WTC11 (cell line): ENCODE data around the gene TBC1D8B. TPM values are rescaled to one million over a fixed set of nuclear protein-coding genes. Genes with fewer than 3 reads are reported as not detected.

Experiments used
- ATAC-seq: fragments of 200-7000 bp; cut with Tn5 transposase; 2 replicates; pipeline ENCODE4 v1.10.0; 2021; ENCODE audit warnings: mild to moderate bottlenecking, moderate library complexity
- CTCF ChIA-PET: fragments of 300-600 bp; sonication (Branson Sonifier 250); formaldehyde crosslinking; loops from one replicate; lab custom pipeline; 2021; ENCODE audit warnings: antibody characterized with exemption; lab: Charles Lee
- POLR2A ChIA-PET: fragments of 350-600 bp; sonication (Branson Sonifier 250); formaldehyde crosslinking; loops from one replicate; lab custom pipeline; 2021; ENCODE audit warnings: antibody characterized with exemption; lab: Charles Lee
- DNase-seq: peaks from one replicate; pipeline ENCODE4 v3.0.0; 2021; ENCODE audit warnings: low spot score
- H3K27ac Mint-ChIP-seq: 2 replicates; pipeline ENCODE4 v1.8.0; 2021; ENCODE audit warnings: mixed read lengths
- H3K27me3 Mint-ChIP-seq: 2 replicates; pipeline ENCODE4 v1.8.0; 2021; ENCODE audit warnings: low read depth, mild to moderate bottlenecking, moderate library complexity, mixed read lengths
- H3K36me3 Mint-ChIP-seq: 2 replicates; pipeline ENCODE4 v1.8.0; 2021; ENCODE audit warnings: mixed read lengths
- H3K4me1 Mint-ChIP-seq: 2 replicates; pipeline ENCODE4 v1.8.0; 2022; ENCODE audit warnings: mixed read lengths
- H3K4me3 Mint-ChIP-seq: 2 replicates; pipeline ENCODE4 v1.8.0; 2021; ENCODE audit warnings: mild to moderate bottlenecking, moderate library complexity, mixed read lengths
- H3K9me3 Mint-ChIP-seq: 2 replicates; pipeline ENCODE4 v1.8.0; 2021; ENCODE audit warnings: mixed read lengths
- CTCF ChIP-seq: fragments of 200-600 bp; IDR thresholded peaks from 2 replicates; pipeline ENCODE4 v1.8.0; 2022; ENCODE audit warnings: antibody characterized with exemption
- ETV6 ChIP-seq: sonication (generic); formaldehyde crosslinking; IDR thresholded peaks from 2 replicates; pipeline ENCODE4 v1.8.1; 2022; ENCODE audit warnings: mild to moderate bottlenecking, missing genetic modification reagents
- GABPB1 ChIP-seq: sonication (generic); formaldehyde crosslinking; IDR thresholded peaks from 2 replicates; pipeline ENCODE4 v1.8.1; 2023; ENCODE audit warnings: mild to moderate bottlenecking, missing genetic modification reagents
- HMGXB4 ChIP-seq: sonication (generic); formaldehyde crosslinking; IDR thresholded peaks from 2 replicates; pipeline ENCODE4 v1.8.1; 2023; ENCODE audit warnings: mild to moderate bottlenecking, moderate library complexity, missing genetic modification reagents
- MXD4 ChIP-seq: fragments of 250-450 bp; sonication (Bioruptor Pico); IDR thresholded peaks from 2 replicates; pipeline ENCODE4 v1.8.0; 2021; ENCODE audit warnings: mild to moderate bottlenecking, moderate library complexity, borderline replicate concordance
- NFE2L1 ChIP-seq: sonication (generic); formaldehyde crosslinking; IDR thresholded peaks from 2 replicates; pipeline ENCODE4 v1.8.1; 2023; ENCODE audit warnings: missing genetic modification reagents
- SMAD3 ChIP-seq: sonication (generic); formaldehyde crosslinking; IDR thresholded peaks from 2 replicates; pipeline ENCODE4 v1.8.0; 2022; ENCODE audit warnings: missing genetic modification reagents, mild to moderate bottlenecking, borderline replicate concordance
- TP53 ChIP-seq: sonication (generic); formaldehyde crosslinking; IDR thresholded peaks from 2 replicates; pipeline ENCODE4 v1.8.1; 2023; ENCODE audit warnings: mild to moderate bottlenecking, missing genetic modification reagents
- ZNF219 ChIP-seq: sonication (generic); formaldehyde crosslinking; IDR thresholded peaks from 2 replicates; pipeline ENCODE4 v1.8.0; 2023; ENCODE audit warnings: missing genetic modification reagents, mild to moderate bottlenecking, borderline replicate concordance
- ZNF232 ChIP-seq: sonication (generic); formaldehyde crosslinking; IDR thresholded peaks from 2 replicates; pipeline ENCODE4 v1.8.0; 2022; ENCODE audit warnings: mild to moderate bottlenecking, missing genetic modification reagents
- ZNF281 ChIP-seq: sonication (generic); formaldehyde crosslinking; IDR thresholded peaks from 2 replicates; pipeline ENCODE4 v1.8.0; 2023; ENCODE audit warnings: mild to moderate bottlenecking, missing genetic modification reagents
- ZNF317 ChIP-seq: sonication (generic); formaldehyde crosslinking; IDR thresholded peaks from 2 replicates; pipeline ENCODE4 v1.8.1; 2023; ENCODE audit warnings: low read depth, mild to moderate bottlenecking, moderate library complexity, missing genetic modification reagents, borderline replicate concordance
- ZNF671 ChIP-seq: fragments of 250-450 bp; sonication (Bioruptor Pico); IDR thresholded peaks from 2 replicates; pipeline ENCODE4 v1.8.0; 2021; ENCODE audit warnings: mild to moderate bottlenecking
- total RNA-seq: library from RNA; stranded (reverse); gene quantifications from 3 replicates; pipeline ENCODE4 v1.2.3, GENCODE V29; 2021
- TF ChIP-seq, protein P1 (sequence below): sonication (generic); formaldehyde crosslinking; IDR thresholded peaks from 2 replicates; pipeline ENCODE4 v1.8.1; 2023; ENCODE audit warnings: mild to moderate bottlenecking, missing genetic modification reagents, moderate library complexity
- TF ChIP-seq, protein P2 (sequence below): fragments of 250-450 bp; sonication (Bioruptor Pico); IDR thresholded peaks from 2 replicates; pipeline ENCODE4 v2.1.2; 2022; ENCODE audit warnings: mild to moderate bottlenecking, moderate library complexity
- TF ChIP-seq, protein P3 (sequence below): sonication (generic); formaldehyde crosslinking; conservative IDR thresholded peaks from 2 replicates; pipeline ENCODE4 v1.8.1; 2022; ENCODE audit warnings: mild to moderate bottlenecking, missing genetic modification reagents
- TF ChIP-seq, protein P4 (sequence below): sonication (generic); formaldehyde crosslinking; IDR thresholded peaks from 2 replicates; pipeline ENCODE4 v1.8.1; 2022; ENCODE audit warnings: low read depth, missing genetic modification reagents, borderline replicate concordance
- TF ChIP-seq, protein P5 (sequence below): fragments of 250-450 bp; sonication (Bioruptor Pico); IDR thresholded peaks from 2 replicates; pipeline ENCODE4 v1.9.0; 2021; ENCODE audit warnings: moderate library complexity, mild to moderate bottlenecking, inconsistent platforms, borderline replicate concordance
- TF ChIP-seq, protein P6 (sequence below): sonication (generic); formaldehyde crosslinking; IDR thresholded peaks from 2 replicates; pipeline ENCODE4 v1.8.0; 2023; ENCODE audit warnings: missing genetic modification reagents

TBC1D8B gene
- total RNA-seq, 1 experiment from 2014 or later: 6.3 TPM

- H3K4me1 Mint-ChIP-seq: peaks cover 8% of the 10 kb centered on the region
- ATAC-seq: no peak
- H3K27me3 Mint-ChIP-seq: no peaks in the 10 kb centered on the region
- no peak within 1 kb of the TSS for H3K27ac Mint-ChIP-seq
- H3K36me3 Mint-ChIP-seq: no peaks in the 10 kb centered on the region
- no peak for DNase-seq
- no peak within 1 kb of the TSS for H3K4me3 Mint-ChIP-seq
- TF ChIP-seq ETV6 (CRISPR knock-in tag): no peak
- TF ChIP-seq, protein P1, sequence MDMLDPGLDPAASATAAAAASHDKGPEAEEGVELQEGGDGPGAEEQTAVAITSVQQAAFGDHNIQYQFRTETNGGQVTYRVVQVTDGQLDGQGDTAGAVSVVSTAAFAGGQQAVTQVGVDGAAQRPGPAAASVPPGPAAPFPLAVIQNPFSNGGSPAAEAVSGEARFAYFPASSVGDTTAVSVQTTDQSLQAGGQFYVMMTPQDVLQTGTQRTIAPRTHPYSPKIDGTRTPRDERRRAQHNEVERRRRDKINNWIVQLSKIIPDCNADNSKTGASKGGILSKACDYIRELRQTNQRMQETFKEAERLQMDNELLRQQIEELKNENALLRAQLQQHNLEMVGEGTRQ (CRISPR knock-in tag): no peak
- no peak for TF ChIP-seq TP53 (CRISPR knock-in tag)
- TF ChIP-seq ZNF317 (CRISPR knock-in tag): no peak
- TF ChIP-seq, protein P2, sequence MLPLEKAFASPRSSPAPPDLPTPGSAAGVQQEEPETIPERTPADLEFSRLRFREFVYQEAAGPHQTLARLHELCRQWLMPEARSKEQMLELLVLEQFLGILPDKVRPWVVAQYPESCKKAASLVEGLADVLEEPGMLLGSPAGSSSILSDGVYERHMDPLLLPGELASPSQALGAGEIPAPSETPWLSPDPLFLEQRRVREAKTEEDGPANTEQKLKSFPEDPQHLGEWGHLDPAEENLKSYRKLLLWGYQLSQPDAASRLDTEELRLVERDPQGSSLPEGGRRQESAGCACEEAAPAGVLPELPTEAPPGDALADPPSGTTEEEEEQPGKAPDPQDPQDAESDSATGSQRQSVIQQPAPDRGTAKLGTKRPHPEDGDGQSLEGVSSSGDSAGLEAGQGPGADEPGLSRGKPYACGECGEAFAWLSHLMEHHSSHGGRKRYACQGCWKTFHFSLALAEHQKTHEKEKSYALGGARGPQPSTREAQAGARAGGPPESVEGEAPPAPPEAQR: no peak
- TF ChIP-seq, protein P3, sequence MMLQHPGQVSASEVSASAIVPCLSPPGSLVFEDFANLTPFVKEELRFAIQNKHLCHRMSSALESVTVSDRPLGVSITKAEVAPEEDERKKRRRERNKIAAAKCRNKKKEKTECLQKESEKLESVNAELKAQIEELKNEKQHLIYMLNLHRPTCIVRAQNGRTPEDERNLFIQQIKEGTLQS (CRISPR knock-in tag): no peak
- TF ChIP-seq, protein P4, sequence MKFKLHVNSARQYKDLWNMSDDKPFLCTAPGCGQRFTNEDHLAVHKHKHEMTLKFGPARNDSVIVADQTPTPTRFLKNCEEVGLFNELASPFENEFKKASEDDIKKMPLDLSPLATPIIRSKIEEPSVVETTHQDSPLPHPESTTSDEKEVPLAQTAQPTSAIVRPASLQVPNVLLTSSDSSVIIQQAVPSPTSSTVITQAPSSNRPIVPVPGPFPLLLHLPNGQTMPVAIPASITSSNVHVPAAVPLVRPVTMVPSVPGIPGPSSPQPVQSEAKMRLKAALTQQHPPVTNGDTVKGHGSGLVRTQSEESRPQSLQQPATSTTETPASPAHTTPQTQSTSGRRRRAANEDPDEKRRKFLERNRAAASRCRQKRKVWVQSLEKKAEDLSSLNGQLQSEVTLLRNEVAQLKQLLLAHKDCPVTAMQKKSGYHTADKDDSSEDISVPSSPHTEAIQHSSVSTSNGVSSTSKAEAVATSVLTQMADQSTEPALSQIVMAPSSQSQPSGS: no peak
- no peak for TF ChIP-seq HMGXB4
- no peak for TF ChIP-seq GABPB1 (CRISPR knock-in tag)
- TF ChIP-seq ZNF232 (CRISPR knock-in tag): no peak
- TF ChIP-seq MXD4 (CRISPR knock-in tag): no peak
- TF ChIP-seq ZNF671 (CRISPR knock-in tag): no peak
- TF ChIP-seq, protein P5, sequence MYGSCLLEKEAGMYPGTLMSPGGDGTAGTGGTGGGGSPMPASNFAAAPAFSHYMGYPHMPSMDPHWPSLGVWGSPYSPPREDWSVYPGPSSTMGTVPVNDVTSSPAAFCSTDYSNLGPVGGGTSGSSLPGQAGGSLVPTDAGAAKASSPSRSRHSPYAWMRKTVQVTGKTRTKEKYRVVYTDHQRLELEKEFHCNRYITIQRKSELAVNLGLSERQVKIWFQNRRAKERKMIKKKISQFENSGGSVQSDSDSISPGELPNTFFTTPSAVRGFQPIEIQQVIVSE: no peak
- TF ChIP-seq NFE2L1 (CRISPR knock-in tag): no peak
- no peak for TF ChIP-seq CTCF
- no peaks in the 10 kb centered on the region for H3K9me3 Mint-ChIP-seq
- ChIA-PET POLR2A (no interaction called here), CTCF (interaction anchor here (1.2 to 1.3 kb wide), 2 partner anchors 9 to 57 kb away, joined by 3 to 5 read pairs; no protein-coding TSS in a partner anchor)
These were observed 100.9 kb downstream of the TBC1D8B start, which contains the start of gene RIPPLY1 for GRCh38 chrX:106903291-106903824. Gene RIPPLY1 (minus strand): TSS chrX:106903341. CDS start chrX:106903287, 54 bp downstream.

DNA sequence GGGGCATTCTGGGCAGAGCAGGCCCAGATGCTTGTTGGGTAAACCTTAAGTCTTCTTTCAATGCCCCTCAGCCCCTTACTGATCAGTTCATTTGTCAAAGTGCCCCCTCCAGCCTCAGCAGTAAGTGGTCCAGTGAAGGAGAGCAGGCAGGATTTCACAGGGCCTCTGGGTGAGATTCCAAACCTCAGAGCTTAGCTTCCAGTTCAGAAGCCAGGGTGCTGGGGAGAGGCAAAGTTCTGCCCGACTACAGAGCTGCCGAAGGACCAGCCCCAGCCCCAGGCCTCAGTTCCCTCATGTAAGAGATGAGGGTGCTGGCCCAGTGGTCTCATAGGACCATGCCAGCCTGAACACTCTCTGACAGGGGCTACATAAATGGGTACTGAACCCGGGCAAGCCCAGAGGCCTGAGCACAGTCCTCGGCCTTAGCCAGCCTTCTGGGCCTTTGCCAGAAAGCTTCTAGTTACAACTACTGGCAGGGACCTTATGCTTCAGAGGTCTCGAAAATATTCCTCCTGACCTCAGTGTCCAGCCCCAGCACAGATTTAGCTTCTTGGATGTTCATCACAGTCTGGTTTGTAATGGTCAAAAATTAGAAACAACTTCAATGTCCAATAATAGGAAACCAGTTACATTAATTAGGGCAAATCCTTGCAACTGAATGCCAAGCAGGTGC lies 101.5 kb downstream of the TBC1D8B start:
- Mint-ChIP-seq H3K27me3 (no peaks in the 10 kb centered on the region), H3K4me3 (no peak overlapping the region), H3K36me3 (no peaks in the 10 kb centered on the region), H3K4me1 (peaks cover 4% of the 10 kb centered on the region), H3K9me3 (no peaks in the 10 kb centered on the region), H3K27ac (no peak overlapping the region)
- ChIA-PET POLR2A (no interaction called here), CTCF (interaction anchor here (1.2 to 1.3 kb wide), 2 partner anchors 9 to 56 kb away, joined by 3 to 5 read pairs; no protein-coding TSS in a partner anchor)
- DNase-seq (no peak), ATAC-seq (no peak)
- TF ChIP-seq ZNF219: no peak
- TF ChIP-seq SMAD3 (CRISPR knock-in tag): no peak
- TF ChIP-seq, protein P1 (CRISPR knock-in tag): no peak
- TF ChIP-seq ZNF281: no peak
- TF ChIP-seq, protein P6, sequence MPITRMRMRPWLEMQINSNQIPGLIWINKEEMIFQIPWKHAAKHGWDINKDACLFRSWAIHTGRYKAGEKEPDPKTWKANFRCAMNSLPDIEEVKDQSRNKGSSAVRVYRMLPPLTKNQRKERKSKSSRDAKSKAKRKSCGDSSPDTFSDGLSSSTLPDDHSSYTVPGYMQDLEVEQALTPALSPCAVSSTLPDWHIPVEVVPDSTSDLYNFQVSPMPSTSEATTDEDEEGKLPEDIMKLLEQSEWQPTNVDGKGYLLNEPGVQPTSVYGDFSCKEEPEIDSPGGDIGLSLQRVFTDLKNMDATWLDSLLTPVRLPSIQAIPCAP: no peak
